Measurements from ENCODE around the gene GDF2.

GDF2 gene

DNA sequence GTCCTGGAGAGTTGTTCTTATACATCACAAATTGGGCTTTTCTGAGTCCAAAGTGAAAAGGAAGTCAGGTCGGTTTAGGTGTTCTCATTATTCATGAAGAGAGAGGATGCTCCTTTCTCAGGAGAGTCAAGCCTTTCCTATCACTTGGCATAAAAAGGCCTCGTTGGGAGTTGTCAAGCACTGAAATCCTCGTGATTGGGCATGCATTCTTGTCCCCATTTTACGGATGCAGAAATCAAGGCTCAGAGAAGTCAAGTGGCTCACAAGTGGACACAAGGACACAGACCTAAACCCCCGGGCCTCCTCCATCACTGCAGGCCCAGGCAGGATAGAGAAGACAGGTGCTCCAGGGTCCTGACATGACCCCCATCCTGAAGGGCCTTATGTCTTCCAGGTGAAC, 34.5 kb downstream of the GDF2 start:
- DNase-seq, result no peak

DNA sequence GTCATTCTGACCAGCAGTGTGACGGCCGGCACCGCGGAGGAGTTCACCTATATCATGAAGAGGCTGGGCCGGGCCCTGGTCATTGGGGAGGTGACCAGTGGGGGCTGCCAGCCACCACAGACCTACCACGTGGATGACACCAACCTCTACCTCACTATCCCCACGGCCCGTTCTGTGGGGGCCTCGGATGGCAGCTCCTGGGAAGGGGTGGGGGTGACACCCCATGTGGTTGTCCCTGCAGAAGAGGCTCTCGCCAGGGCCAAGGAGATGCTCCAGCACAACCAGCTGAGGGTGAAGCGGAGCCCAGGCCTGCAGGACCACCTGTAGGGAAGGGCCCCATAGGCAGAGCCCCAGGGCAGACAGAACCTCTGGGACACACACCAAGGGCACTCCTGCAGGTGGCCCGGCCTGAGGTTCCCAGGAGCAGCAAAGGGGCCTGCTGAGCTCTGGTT, 34.9 kb downstream of the GDF2 start:
- no peak for DNase-seq

DNA sequence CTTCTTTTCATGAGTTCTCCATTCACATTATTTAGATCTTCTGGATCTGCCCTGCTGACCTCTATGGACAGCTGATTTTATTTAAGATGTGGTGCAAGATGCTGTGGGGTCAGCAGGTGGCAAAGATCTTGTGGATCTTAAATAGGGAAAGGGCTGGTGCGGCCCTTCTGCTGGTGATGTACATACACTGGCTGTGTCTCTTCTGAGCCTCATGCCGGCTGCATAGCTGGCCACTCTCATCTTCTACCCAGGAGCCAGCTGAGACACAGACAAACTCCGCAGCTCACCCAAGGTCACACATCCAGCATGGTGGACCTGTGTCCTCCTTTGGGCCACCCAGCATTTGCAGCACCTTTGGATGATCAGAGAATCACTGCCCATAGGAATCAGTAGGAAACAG, 35.7 kb downstream of the GDF2 start:
- DNase-seq, result no peak

DNA sequence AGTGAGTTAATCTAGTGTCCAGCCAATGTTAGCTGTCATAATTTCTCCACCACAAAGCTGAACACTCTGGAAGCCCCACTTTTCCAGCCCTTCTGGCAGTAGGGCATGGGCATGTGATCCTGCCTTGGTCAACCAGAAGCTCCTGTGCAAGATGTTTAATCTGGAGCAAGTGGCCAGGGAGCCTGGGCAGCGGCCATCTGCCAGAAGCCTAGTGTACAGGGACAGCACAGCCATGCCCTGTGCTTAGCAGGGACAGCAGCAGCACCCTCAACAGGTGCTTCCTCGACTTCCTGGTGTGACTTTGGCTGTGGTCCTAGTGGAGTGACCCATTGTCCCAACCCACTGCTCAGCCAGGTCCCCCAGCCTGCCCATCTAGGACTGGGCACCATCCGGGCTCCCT, 36.2 kb downstream of the GDF2 start:
- DNase-seq, result no peak

DNA sequence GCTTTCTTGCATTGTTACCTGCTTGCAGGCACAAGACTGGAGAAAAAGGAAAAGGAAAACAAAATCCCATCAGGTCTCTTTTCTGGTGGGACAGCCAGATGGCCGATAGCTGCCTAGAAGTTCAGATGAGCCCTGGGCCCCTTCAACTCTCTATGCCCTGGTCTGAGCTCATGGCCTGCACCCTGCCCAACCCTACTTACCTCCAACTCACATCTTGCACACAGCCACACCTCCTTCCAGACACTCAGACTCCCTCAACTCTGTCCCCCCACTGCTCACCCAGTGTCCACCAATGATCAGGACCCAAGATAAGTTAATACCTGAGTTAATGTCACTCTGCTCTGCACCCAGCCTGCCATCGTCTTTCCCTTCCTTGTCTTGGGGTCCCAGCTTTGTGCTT, 36.8 kb downstream of the GDF2 start:
- DNase-seq, result no peak

DNA sequence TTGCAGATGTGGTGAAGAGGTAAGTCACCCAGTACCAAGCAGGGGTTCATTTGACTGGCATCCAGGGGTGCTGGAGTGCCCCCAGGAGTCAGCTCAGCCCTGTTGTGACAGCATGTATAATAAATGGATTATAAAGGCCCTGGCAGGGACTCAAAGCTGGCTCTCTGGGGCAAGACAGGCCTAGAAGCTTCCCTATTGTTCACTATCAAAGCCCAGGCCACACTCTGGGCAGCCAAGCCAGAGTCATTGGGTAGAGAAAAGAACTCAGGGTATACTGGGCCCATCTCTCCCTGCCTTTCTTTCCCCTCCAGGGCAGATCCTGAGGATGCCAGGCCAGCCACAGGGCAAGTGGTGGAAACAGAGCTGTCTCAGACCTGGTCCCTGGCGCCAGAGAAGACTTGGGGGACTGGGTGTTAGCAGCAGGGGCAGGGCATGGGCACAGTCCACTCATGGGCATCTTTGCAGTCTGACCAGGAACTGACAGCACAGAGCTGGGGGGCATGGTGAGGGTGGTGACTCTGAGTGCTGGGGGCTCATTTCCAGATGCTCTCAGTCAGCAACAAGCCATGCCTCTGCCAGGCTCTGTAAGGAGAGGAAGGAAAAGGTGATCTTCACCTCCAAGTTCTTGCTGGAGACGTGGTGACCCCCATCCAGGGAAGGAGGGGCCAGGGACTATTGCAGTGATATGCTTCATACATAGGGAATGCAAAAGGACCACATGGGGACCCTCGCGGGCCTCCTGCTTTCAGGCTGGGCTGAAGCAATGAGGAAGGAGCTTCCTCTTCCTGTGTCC, 37.6 kb downstream of the GDF2 start:
- DNase-seq, result no peak

DNA sequence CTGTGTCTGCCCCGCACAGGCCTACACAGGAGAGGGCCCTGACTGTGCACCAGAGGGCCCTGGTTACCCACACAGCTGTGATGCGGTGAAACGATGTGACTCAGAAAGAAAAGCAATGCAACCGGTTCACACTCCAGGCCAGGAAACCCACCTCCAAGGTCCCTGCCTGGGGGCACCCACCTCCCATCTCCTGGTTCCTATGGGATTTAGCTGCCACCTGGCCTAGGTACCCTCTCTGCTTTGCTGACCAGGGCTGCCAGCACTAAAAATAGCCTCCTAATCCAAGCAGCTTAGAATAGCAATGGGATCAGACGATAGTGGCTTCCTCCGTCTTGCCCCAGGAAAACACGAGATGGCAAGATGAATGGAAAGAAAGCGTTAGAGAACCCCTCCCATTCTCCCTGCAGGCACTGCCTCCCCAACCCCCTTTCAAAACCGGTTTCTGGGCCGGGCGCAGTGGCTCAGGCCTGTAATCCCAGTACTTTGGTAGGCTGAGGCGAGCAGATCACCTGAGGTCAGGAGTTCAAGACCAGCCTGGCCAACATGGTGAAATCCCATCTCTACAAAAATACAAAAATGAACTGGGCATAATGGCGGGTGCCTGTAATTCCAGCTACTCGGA, 38.3 kb downstream of the GDF2 start:
- no peak for DNase-seq

DNA sequence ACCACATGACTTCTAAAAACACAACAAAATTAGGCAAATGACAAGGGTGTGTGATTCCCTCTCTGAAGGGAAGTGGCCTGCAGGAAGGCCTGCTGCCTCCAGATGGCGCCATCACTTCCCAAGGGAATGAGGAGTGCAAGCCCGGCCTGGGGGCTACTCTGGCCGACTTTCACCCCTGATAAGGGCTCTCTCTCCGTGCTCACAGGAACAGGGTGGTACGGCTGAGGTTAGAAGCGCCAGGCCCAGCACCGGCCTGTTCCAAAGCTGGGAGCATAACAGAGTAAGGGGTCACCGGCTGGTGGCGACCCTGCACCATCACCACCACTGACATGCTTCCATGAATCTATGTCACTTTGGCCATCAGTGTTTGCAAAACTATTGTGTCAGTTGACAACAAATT, 39.0 kb downstream of the GDF2 start:
- DNase-seq, result peak in 1 of 5 donors; percentile 7

DNA sequence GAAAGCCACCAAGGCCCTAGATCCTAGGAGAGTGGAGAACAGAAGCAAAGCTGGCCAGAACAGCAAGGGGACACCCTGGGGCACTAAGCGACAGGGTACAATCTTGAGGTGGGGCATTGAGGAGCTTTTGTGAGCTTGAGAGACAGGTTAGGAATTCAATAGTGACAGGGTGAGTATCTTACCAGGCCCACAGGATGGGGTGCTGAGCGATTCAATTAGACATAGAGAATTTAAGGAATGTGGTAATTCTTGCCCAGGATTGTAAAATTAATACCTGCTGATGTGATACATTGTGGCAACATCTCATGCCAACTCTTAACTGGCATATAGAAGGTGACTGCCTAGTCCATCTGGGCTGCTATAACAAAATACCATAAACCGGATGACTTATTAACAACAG, 39.9 kb downstream of the GDF2 start:
- no peak for DNase-seq

DNA sequence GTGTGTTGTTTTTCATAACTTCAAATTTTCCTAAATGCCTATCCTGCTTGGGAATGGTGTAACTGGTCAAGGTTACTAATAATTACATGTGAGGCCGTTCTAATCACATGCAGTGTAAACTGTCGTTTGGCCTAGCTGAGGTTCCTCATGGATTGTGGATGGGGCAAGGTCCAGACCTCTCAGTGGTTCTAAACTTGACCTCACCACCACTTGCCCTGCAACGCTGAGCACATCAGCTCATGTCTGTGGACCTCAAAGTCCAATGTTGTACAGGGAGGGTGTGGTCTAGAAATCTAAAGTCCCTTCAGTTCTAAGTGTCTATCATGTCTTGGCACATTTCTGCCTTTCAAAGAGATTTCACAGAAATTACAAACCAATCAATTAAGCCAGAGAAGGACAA, 41.5 kb downstream of the GDF2 start:
- no peak for DNase-seq

DNA sequence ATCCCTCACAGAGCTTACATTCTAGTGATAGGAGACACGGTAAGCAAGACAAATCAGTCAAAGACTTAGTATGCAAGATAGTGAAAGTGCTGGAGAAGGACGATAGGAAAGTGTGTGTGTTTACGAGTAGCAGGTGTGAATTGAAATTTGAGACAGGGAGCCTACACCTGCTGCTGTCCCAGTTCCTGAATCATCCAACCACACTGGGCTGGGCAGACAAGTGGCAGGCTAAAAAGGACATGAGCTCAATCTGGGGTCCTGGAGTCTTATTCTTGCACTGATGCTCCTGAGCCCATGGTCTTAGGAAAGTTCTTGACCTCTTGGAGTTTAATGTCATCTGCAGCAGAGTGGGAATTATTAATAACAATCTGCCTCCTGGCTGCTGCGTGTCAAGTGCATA, 42.1 kb downstream of the GDF2 start:
- no peak for DNase-seq

DNA sequence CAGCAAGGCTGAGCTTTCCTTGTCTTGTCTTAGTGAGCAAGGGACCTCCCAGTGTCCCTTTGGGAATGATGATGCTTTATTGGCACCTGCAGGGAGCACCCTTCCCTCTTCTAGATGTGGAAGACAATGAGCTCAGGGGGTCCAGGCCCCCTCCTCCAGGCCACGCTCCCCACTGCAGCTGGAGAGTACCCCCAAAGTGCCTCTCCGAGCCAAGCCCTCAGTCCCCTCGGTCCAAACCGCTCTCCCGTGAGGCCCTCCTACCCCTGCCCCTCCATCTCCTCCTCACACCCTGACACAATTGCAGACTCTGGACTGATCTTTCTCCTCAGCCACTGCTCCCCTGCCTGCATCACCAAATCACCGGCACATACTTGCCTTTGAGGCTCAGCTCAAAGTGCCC, 42.7 kb downstream of the GDF2 start:
- no peak for DNase-seq

DNA sequence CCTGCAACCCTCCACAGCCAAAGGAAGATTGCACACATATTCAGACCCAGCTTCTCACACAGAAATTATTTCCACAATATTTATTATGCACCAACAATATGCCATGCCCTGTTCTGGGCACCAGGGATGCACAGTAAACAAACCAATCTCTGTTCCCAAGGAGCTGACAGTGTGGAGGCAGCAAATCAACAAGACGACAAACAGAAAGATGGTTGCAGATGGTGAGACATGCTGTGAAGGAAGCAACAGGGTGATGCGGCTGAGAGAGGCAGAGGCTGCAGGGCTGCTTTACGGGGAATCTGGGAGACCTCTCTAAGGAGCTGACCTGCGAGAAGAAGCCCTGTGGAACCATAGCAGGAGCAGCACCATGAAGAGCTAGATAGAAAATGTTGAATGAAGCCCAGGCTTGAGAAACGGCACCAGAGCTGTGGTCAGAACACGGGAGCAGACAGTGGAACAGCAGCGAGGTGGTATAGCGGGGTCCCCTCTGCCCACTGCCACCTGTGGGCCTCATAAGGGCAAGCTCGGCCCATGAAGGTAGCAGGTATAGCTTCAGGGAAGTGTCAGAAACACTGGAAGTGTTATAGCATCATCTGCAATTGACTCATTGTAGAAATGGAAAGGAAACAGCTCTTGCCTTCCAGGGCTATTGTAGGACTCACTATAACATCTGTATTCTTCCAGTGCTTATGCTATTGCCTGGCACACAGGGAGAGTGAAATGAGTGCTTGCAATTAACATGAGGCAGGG, 43.4 kb downstream of the GDF2 start:
- DNase-seq, result no peak

DNA sequence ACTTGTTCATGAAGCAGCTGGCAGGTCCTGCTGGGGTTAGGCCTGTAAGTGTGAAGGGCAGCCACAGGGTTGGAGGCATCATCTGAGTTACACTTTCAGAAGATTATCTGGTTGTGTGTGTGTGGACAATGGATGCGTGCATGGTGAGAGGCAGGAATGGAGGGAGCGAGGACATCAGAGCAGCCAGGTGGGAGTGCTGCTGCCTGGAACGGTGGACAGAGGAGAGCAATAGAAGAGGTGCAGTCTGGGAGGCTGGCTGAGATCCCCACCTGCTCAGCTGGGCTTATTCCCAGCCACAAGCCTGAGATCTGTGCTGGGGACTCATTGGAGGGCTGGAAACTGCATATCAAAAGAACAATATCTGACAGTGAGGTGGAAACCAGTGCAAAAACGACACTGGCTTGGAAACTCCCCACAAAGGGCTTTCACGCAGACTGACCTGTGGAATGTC, 44.0 kb downstream of the GDF2 start:
- no peak for DNase-seq

DNA sequence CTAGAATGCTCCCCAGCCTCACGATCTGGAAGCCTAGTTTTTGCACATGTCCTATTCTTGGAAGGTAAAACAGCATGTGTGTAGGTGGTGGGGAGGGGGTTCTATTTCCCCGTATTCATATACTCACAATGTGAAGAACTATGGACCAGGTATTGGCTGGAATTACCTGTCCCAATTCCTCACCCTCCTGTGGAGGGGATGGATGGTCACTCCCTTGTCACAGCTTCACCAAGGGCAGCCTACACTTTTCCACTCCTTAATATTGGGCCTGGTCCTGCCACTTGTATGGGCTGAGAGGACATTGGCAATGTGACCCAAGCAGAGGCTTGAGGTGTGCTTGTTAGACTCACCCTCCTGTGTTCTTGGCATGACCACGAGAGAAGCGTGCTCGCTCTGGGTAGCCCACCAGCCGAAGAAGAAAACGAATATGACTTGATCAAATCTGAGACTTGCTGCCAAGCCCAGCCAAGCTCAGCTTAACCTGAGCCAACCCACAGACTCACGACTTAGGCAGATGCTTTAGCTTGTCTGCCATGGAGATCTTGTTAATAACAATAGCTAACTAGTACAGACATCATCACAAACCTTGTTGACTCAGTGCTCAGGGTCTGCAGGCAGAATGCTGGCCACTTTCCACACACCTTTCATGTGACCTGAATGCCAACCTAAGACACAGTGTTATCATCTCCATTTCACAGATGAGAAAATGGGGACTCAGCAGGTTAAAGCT, 44.6 kb downstream of the GDF2 start:
- DNase-seq, result no peak

DNA sequence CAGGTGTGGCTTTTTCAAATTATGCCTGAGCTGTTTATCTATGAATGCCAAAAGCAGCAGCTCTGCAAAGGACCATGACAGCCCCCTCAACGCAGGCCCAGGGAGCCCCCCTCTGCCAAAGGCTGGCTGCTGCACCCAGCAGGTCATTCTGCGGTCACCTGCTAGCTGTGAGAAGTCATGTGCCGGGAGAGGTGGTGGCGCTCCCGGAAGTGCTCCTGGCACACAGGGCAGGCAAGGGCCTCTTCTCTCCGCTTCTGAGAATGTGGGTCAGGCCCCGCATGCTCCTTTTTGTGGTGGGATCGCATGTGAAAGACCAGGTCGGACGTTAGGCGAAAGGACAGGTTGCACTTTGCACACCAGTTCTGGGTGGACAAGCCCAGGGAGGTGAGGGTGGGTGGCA, 45.4 kb downstream of the GDF2 start:
- DNase-seq, result no peak

DNA sequence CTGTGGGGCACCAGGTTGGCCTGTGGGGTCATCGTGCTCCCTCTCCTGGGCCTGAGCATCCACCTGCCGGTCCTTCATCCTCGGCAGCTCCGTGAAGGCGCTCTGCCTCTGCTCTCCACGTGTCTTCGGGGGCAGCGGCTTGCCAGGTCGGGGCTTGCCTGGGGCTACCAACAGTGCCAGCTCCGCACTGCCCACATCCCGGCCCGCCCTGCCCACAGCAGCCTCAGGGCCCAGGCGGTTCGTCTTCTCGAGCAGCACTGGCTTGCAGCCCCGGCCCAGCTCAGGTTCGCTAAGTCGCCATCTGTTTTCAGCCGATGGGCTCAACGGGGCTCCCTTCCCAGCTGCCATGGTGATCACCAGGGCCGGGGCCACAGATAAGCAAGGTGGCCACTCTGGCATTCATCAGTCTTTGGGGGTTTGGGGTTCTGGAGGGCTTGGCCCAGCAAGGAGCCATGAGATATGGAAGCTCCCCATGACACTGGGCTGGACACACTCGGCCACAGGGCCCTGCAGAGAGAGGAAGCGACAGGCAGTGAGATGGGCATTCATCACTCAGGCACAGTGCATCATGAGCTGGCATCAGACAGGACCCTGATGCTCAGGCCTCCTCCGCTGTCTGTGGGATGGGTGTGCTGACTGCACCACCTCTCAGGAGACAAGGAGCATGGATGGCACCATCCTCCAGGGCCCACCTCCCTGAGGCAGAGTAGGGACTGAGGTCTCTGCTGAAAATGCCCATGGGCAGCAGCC, 46.4 kb downstream of the GDF2 start:
- no peak for DNase-seq

DNA sequence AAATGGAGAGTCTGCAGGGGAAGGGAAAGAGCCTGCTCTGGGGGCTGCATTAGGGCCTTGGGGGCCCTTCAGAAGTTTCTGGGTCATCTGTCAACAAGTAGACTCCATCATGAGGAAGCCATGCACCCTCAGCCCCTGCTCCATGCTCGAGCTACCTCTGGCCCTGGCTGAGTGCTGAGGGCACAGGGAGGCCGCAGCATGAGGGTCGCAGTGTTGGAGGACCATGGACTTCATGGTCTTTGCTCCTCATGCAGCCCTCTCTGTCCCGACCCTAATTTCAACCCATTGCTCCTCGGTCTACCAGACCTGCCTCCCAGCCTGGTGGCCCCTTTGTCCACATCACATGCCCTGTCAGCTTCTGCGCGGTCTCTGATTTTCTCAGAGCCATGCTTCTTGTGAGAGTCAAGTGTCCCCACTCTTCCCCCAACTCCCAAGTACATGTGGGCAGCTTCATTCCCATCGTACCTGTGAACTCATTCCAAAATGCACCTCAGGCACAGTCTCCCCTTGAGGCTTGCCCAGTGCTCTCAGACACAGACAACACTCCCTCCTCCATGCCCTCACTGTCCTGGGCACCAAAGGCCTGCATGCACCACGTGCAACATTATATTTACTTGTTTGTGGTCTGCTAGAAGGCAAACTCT, 47.1 kb downstream of the GDF2 start:
- DNase-seq, result no peak

DNA sequence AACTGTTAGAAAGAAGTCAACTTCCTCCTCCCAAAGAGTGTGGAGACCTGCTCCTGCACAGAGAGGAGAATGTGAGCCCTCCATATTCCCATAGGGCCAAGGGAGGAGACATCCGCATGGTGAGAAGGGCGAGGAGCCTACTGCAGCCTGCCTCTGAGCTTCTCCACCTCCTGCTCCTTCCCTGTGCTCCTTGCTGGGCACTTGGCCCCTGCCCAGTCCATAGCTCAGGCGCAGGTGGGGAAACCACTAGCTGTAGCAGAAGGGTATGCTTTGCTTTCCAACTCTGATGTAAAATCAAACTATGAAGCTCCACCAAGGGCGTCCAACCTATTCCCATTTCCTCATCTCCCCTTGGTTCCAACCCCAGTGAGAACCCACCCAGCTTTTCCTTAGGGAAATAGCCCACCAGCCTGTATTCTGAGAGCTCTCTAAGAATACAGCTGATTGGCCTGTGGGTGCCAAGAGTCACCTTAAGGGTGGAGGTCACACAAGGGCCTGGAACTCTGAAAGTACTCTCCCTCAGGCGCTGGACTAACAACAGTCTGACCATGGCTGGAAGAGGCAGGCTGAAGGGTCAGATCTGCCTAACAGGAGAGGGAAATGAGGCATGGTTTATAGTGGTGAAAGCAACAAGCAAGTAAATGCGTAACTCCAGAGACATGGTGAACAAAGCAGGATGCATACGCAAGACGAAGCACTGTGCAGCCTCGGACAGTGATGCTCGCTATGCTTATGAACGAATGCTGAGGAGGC, 47.9 kb downstream of the GDF2 start:
- no peak for DNase-seq

DNA sequence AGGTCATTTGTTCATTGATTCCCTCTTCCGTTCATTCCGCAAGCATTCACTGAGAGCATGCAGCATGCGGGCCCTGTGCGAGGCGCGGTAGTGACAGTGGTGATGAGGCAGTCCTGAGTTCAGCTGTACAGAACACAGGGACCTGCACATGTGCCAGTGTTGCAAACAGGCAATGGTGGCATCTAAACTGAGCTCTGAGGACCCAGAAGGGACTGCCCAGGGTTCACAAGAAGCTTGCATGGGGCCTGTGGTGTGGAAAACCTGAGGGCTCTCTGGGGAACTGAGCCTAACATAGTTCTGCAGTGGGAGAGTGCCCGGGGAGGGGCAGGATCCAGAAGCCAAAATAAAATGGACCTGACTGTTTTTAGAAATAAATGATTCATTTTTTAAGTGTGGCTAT, 48.6 kb downstream of the GDF2 start:
- DNase-seq, result no peak

Measured in T-helper 1 cell (primary cell).